Esophagus muscularis mucosa (tissue), 4 donors: ENCODE data around the gene PBX4.

Source experiments
- CTCF ChIP-seq, 3 experiments: fragments of 200-600 bp in 2 of 3; fragments of 450-650 bp in 1 of 3; sonication (generic) in 2 of 3; IDR thresholded peaks; one replicate each; pipeline ENCODE4 v1.5.1; 2017 to 2019; ENCODE audit warnings: antibody characterized with exemption in 3 of 3, mild to moderate bottlenecking in 2 of 3, moderate library complexity in 1 of 3
- EP300 ChIP-seq: sonication (generic); formaldehyde crosslinking; IDR thresholded peaks from one replicate; pipeline ENCODE4 v1.6.1; 2017; ENCODE audit warnings: antibody characterized with exemption
- POLR2A ChIP-seq: fragments of 450-650 bp; IDR thresholded peaks from one replicate; pipeline ENCODE4 v1.6.1; 2017; ENCODE audit warnings: antibody characterized with exemption, moderate library complexity, mild to moderate bottlenecking, low read depth
- POLR2AphosphoS5 ChIP-seq, 2 donors: sonication (generic); formaldehyde crosslinking; IDR thresholded peaks; one replicate each; pipeline ENCODE4 v1.6.1; 2017; ENCODE audit warnings: antibody characterized with exemption in 2 of 2

DNA sequence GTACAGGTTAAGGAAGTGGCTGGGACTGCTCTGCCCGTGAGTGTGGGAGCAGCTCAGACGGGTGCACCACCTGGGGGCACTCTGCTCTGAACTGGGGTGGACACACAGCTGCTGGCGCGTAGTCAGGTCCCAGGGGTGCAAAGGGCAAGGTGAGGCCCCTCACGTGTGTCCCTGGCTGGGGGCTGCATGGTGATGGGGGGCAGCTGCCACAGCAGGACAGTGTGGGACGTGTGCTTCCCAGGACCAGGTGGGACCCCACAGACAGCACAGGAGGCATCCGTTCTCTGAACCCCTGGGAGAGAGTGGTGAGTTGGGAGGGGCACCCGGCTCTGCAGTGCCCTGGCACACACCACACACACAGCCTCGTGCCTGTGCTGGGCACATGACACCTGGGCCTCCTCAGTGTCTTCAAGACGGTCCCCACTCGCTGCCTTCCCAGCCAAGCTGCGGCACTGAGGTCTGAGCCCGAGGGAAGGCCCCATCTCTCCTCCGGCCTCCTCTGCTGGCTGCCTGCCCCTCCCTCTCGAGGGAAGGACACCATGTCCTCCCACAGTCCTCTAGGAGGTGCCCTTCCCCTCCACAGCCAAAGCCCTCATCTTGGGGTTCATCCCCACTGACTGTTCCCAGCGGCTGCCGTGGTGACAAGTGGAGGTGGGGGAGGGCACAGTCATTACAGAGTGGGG is 55.7 kb downstream of the PBX4 start:
- TF ChIP-seq EP300 (no peak), CTCF (IDR thresholded peaks at IDR 0.05) (no peak), POLR2A (no peak), POLR2AphosphoS5 (IDR thresholded peaks at IDR 0.05) (no peak)
